BLaER1 treated with 17β-estradiol and CSF1 and Interleukin-3, amounts not matched to agents 10 nM and 100 nM (cell line): ENCODE data around the gene RASL10B.
"Not testable (repeated sequence)": the region's sequence is repeated elsewhere in the genome, so short reads cannot be mapped to it uniquely, and the experiment has no call there.

Experiments
- H3K27ac ChIP-seq, 11 experiments: shearing (Covaris generic); formaldehyde crosslinking; 2 replicates each; pipeline ENCODE4 v1.8.1; 2022
- H3K27me3 ChIP-seq, 11 experiments: shearing (Covaris generic); formaldehyde crosslinking; 2 replicates each; pipeline ENCODE4 v1.8.1; 2022
- H3K36me3 ChIP-seq, 11 experiments: shearing (Covaris generic); formaldehyde crosslinking; 2 replicates each; pipeline ENCODE4 v1.8.1; 2022
- H3K4me1 ChIP-seq, 10 experiments: shearing (Covaris generic); formaldehyde crosslinking; 2 replicates each; pipeline ENCODE4 v1.8.1; 2022
- H3K4me2 ChIP-seq, 11 experiments: shearing (Covaris generic); formaldehyde crosslinking; 2 replicates each; pipeline ENCODE4 v1.8.1; 2022
- H3K4me3 ChIP-seq, 10 experiments: shearing (Covaris generic); formaldehyde crosslinking; 2 replicates each; pipeline ENCODE4 v1.8.1; 2022
- H3K9ac ChIP-seq, 11 experiments: shearing (Covaris generic); formaldehyde crosslinking; 2 replicates each; pipeline ENCODE4 v1.8.1; 2022
- H3K9me3 ChIP-seq, 11 experiments: shearing (Covaris generic); formaldehyde crosslinking; replicated peaks in 1 of 11; 2 replicates each; pipeline ENCODE4 v1.8.1; 2022
- H4K20me1 ChIP-seq, 11 experiments: shearing (Covaris generic); formaldehyde crosslinking; 2 replicates each; pipeline ENCODE4 v1.8.1; 2022
- Cebpa-rat ChIP-seq, 11 experiments: shearing (Covaris generic); IDR thresholded peaks; 2 replicates each; pipeline ENCODE4 v1.8.1; 2022

Gene RASL10B

DNA sequence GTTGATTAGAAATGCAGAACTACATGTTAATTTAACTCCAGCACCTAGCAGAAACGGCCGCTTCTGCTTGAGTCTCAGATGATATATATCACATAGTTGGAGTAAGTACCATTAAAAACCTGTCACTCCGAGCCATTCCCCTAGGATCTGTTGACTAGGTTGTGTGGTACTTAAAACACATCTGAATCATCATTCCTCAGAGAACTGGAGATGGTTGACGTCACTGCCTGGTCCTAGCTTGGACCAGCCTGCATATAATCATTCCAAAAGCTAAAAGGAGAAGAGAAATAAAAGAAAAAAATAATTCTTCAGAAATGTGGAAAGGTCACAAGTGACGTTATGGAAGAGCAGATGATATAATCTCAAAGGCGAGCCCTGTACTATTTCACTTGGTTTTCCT lies 31.3 kb upstream of the RASL10B start:
- Histone ChIP-seq H3K4me2 (no peak overlapping the region), H3K4me3 (no peak overlapping the region), H3K9me3 (peaks cover 0 to 9% (median 0%) of the 10 kb centered on the region in 11 experiments; a peak in 3 of 22 replicates), H3K27me3 (no peaks in the 10 kb centered on the region), H3K9ac (no peak overlapping the region), H3K27ac (no peak overlapping the region), H4K20me1 (peaks cover 0 to 75% (median 4%) of the 10 kb centered on the region in 11 experiments; a peak in 9 of 22 replicates), H3K36me3 (peaks cover 71 to 98% (median 78%) of the 10 kb centered on the region in 11 experiments), H3K4me1 (peaks cover 0 to 10% (median 2%) of the 10 kb centered on the region in 10 experiments; a peak in 6 of 20 replicates)
- no peak for TF ChIP-seq Cebpa-rat (IDR thresholded peaks at IDR 0.05)

DNA sequence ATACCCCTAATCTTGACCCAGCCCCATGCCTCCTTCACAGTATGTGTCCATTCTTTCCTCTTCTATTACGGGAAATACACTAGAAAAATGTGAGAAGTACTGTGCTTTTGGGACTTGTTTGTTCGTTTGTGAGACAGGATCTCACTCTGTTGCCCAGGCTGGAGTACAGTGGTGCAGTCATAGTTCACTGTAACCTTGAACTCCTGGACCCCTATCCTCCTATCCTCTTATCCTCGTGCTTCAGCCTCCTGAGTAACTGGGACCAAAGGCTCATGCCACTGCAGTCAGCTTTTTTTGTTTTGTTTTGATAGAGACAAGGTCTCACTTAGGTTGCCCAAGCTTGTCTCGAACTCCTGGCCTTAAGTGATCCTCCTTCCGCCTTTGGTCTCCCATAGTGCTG lies 29.9 kb upstream of the RASL10B start:
- Histone ChIP-seq H3K36me3 (peaks cover 57 to 98% (median 76%) of the 10 kb centered on the region in 11 experiments), H3K4me2 (no peak overlapping the region), H3K4me1 (peaks cover 0 to 10% (median 2%) of the 10 kb centered on the region in 10 experiments; a peak in 6 of 20 replicates), H3K27ac (no peak overlapping the region), H4K20me1 (peaks cover 0 to 74% (median 7%) of the 10 kb centered on the region in 11 experiments; a peak in 11 of 22 replicates), H3K27me3 (no peaks in the 10 kb centered on the region), H3K9me3 (peaks cover 0 to 9% (median 0%) of the 10 kb centered on the region in 11 experiments; a peak in 3 of 22 replicates), H3K4me3 (no peak overlapping the region), H3K9ac (no peak overlapping the region)
- no peak for TF ChIP-seq Cebpa-rat (IDR thresholded peaks at IDR 0.05)

DNA sequence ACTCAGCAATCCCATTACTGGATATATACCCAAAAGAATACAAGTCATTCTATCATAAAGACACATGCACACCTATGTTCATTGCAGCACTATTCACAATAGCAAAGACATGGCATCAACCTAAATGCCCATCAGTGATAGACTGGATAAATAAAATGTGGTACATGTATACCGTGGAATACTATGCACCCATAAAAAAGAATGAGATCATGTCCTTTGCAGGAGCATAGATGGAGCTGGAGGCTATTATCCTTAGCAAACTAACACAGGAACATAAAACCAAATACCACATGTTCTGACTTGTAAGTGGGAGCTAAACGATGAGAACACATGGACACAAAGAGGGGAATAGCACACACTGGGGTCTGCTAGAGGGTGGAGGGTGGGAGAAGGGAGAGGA lies 28.1 kb upstream of the RASL10B start:
- not testable (repeated sequence) for H3K4me2 ChIP-seq, H3K9ac ChIP-seq, H3K4me3 ChIP-seq, H3K27me3 ChIP-seq, H3K9me3 ChIP-seq, H3K27ac ChIP-seq
- Histone ChIP-seq H3K36me3 (peaks cover 47 to 97% (median 69%) of the 10 kb centered on the region in 11 experiments), H4K20me1 (peaks cover 0 to 67% (median 12%) of the 10 kb centered on the region in 11 experiments; a peak in 12 of 22 replicates), H3K4me1 (peaks cover 0 to 14% (median 4%) of the 10 kb centered on the region in 10 experiments; a peak in 13 of 20 replicates)

DNA sequence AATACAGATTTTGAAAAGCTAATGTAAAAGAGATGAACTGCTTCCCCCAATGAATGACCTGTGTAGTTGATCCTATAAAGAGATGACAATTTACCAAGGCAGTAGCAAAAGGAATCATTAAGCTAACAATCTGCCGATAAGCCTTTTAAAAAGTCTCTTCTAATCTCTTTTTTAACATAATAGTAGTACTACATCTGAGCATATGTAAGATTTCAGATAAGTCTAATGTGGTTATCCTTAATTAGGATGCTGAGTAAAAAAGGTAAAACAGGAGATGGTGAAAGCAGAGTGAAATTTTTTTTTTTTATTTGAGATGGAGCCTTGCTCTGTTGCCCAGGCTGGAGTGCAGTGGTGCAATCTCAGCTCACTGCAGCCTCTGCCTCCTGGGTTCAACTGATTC lies 26.2 kb upstream of the RASL10B start:
- Histone ChIP-seq H4K20me1 (peaks cover 0 to 57% (median 9%) of the 10 kb centered on the region in 11 experiments; a peak in 11 of 22 replicates), H3K36me3 (peaks cover 44 to 97% (median 67%) of the 10 kb centered on the region in 11 experiments), H3K4me3 (no peak overlapping the region), H3K27me3 (no peaks in the 10 kb centered on the region), H3K4me2 (no peak overlapping the region), H3K4me1 (peaks cover 5 to 20% (median 12%) of the 10 kb centered on the region in 10 experiments; a peak in 16 of 20 replicates), H3K9me3 (peaks cover 0 to 9% (median 0%) of the 10 kb centered on the region in 11 experiments; a peak in 3 of 22 replicates), H3K9ac (no peak overlapping the region), H3K27ac (no peak overlapping the region)
- no peak for TF ChIP-seq Cebpa-rat (IDR thresholded peaks at IDR 0.05)

DNA sequence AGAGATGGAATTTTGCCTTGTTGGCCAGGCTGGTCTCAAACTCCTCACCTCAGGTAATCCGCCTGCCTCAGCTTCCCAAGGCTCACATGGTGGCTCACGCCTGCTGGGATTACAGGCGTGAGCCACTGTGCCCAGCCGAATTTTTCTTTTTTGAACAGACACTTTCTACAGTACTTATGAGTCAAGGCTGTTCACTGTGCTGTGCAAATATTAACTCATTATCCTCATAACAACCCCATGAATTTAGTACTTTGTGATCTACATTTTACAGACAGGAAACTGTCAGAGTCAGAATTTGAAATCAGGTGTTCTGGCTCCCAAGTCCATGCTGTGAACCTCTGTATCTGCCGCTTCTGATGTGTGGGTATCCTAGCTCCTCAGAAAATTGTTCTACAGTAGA lies 25.7 kb upstream of the RASL10B start:
- peaks cover 0 to 52% (median 9%) of the 10 kb centered on the region in 11 experiments; a peak in 11 of 22 replicates for H4K20me1 ChIP-seq
- H3K4me1 ChIP-seq = peaks cover 5 to 20% (median 12%) of the 10 kb centered on the region in 10 experiments; a peak in 16 of 20 replicates
- H3K36me3 ChIP-seq = peaks cover 44 to 97% (median 67%) of the 10 kb centered on the region in 11 experiments
- H3K27me3 ChIP-seq = no peaks in the 10 kb centered on the region
- H3K9me3 ChIP-seq = peaks cover 0 to 9% (median 0%) of the 10 kb centered on the region in 11 experiments; a peak in 3 of 22 replicates
- no peak overlapping the region for H3K4me2 ChIP-seq
- no peak overlapping the region for H3K27ac ChIP-seq
- no peak overlapping the region for H3K9ac ChIP-seq
- no peak overlapping the region for H3K4me3 ChIP-seq
- TF ChIP-seq Cebpa-rat (IDR thresholded peaks at IDR 0.05) = no peak

DNA sequence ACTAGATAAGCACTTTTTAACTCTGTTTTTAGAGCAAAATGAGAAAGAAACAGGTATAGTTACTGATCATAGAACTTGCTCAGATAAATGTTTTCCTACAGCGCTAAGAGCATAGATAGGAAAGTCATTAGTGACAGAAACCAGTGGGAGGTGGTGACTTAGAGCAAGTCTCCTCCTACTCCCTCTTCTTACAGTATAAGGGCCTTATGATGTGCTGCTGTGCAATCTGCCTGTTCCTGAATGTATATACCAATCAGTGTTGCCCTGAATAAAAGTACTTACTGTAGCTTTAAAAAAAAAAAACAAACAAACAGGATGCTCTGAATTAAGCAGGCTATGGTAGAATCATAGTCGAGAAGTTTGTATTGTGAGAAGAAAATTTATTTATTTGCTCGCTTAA lies 23.3 kb upstream of the RASL10B start:
- Histone ChIP-seq H3K9me3 (no peaks in the 10 kb centered on the region), H4K20me1 (peaks cover 0 to 52% (median 9%) of the 10 kb centered on the region in 11 experiments; a peak in 11 of 22 replicates), H3K4me3 (no peak overlapping the region), H3K9ac (no peak overlapping the region), H3K4me1 (peaks cover 5 to 22% (median 13%) of the 10 kb centered on the region in 10 experiments; a peak in 16 of 20 replicates), H3K36me3 (peaks cover 48 to 97% (median 68%) of the 10 kb centered on the region in 11 experiments), H3K4me2 (no peak overlapping the region), H3K27ac (no peak overlapping the region), H3K27me3 (no peaks in the 10 kb centered on the region)
- no peak for TF ChIP-seq Cebpa-rat (IDR thresholded peaks at IDR 0.05)

DNA sequence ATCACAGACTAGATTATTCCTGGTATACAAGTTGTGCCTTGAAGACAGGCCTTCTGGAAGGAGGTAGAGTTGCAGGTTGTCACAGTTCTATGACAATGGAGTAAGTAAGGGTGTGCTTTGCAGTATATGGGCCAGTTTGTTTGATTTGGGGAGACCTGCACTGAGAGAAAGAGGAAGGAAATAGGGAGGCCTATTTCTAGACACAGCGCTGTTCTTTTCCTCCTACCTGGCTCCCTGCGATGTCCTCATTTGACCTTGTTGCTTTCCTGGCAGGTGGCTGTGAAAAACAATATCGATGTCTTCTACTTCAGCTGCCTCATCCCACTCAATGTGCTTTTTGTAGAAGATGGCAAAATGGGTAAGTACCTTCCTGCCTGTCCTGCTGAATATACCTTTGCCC lies 22.5 kb upstream of the RASL10B start:
- peaks cover 56 to 97% (median 71%) of the 10 kb centered on the region in 11 experiments for H3K36me3 ChIP-seq
- no peaks in the 10 kb centered on the region for H3K27me3 ChIP-seq
- peak overlapping the region in 3 of 11 experiments; percentile 15 to 36 (median 22); a peak in 5 of 22 replicates for H3K4me2 ChIP-seq
- no peak overlapping the region for H3K9ac ChIP-seq
- no peak for TF ChIP-seq Cebpa-rat (IDR thresholded peaks at IDR 0.05)
- H3K4me3 ChIP-seq = no peak overlapping the region
- H3K9me3 ChIP-seq = no peaks in the 10 kb centered on the region
- H3K4me1 ChIP-seq = peaks cover 5 to 25% (median 14%) of the 10 kb centered on the region in 10 experiments; a peak in 16 of 20 replicates
- no peak overlapping the region for H3K27ac ChIP-seq
- peaks cover 0 to 47% (median 7%) of the 10 kb centered on the region in 11 experiments; a peak in 11 of 22 replicates for H4K20me1 ChIP-seq

DNA sequence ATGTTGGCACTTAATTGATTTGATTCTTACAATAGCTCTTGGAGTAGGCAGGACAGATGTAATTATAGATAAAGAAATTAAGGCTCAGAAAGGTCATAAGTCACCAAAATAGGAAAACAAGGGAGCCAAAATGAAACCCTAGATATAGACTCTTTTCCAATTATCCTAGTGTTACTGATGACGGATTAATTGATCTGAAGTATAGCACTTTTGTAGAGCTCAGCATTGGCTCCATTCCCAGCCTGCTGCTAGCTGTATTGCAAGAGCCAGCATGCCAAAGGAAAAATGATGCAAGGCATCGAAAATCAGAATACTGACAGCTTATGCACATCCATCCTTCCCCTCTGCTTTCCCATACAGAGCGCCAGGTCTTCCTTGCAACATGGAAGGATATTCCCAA lies 21.6 kb upstream of the RASL10B start:
- H3K36me3 ChIP-seq = peaks cover 60 to 97% (median 74%) of the 10 kb centered on the region in 11 experiments

DNA sequence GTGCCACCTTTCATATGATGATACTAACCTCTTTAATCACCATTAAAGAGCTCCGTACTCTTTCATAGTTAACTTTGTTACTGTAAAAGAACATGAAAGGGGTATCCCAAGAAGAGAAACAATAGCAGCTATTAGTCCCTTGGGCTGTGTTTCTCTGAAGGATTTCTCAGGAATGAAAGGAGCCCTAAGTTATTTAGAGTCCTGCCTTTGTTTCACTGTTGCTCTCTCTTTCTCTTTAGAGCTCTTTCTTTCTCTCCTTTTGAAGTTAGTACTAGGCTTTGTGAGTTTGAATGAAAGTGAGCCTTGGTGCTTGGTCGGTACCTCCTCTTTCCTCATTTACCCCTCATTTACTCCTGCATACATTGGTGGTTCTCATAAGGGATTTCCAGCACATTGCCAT lies 20.5 kb upstream of the RASL10B start:
- Histone ChIP-seq H3K4me3 (no peak overlapping the region), H3K27ac (no peak overlapping the region), H3K36me3 (peaks cover 71 to 97% (median 82%) of the 10 kb centered on the region in 11 experiments), H3K27me3 (no peaks in the 10 kb centered on the region), H3K9ac (no peak overlapping the region), H3K4me1 (peaks cover 5 to 25% (median 14%) of the 10 kb centered on the region in 10 experiments; a peak in 16 of 20 replicates), H3K9me3 (no peaks in the 10 kb centered on the region), H4K20me1 (peaks cover 0 to 40% (median 4%) of the 10 kb centered on the region in 11 experiments; a peak in 8 of 22 replicates), H3K4me2 (no peak overlapping the region)
- no peak for TF ChIP-seq Cebpa-rat (IDR thresholded peaks at IDR 0.05)

More for the DNA sequence above, 21.6 kb upstream of the RASL10B start:
- TF ChIP-seq Cebpa-rat (IDR thresholded peaks at IDR 0.05) = no peak
- Histone ChIP-seq H4K20me1 (peaks cover 0 to 44% (median 4%) of the 10 kb centered on the region in 11 experiments; a peak in 9 of 22 replicates), H3K27me3 (no peaks in the 10 kb centered on the region), H3K4me2 (no peak overlapping the region), H3K9ac (no peak overlapping the region), H3K27ac (no peak overlapping the region), H3K4me1 (peaks cover 5 to 25% (median 14%) of the 10 kb centered on the region in 10 experiments; a peak in 16 of 20 replicates), H3K4me3 (no peak overlapping the region), H3K9me3 (no peaks in the 10 kb centered on the region)
